Amygdala (tissue), 56 donors: ENCODE results near the gene MED13L.
A peak's percentile ranks its signal among the peaks of the same experiment; 100 is the strongest.

Experiments used
- DNase-seq, 56 donors: peaks; one replicate each; lab custom pipeline; 2025; lab: John Stamatoyannopoulos, UW

The MED13L gene

GRCh38 chr12:116277467-116278278 lies at the start of gene MED13L:
MED13L (minus strand) TSS chr12:116277693; CDS start chr12:116277131, 562 bp downstream.
- peak; percentile 21 to 93 (median 84) for DNase-seq

GRCh38 chr12:116325336-116325664 lies 47.8 kb upstream of the MED13L start:
- DNase-seq, result no peak

- no peak for DNase-seq
Observed at GRCh38 chr12:116324654-116325335, 47.3 kb upstream of the MED13L start.

- no peak for DNase-seq
Observed at GRCh38 chr12:116323406-116324386, 46.2 kb upstream of the MED13L start.

GRCh38 chr12:116321913-116322312 lies 44.4 kb upstream of the MED13L start:
- no peak for DNase-seq

GRCh38 chr12:116320791-116321217 lies 43.3 kb upstream of the MED13L start:
- no peak for DNase-seq

GRCh38 chr12:116319898-116320621 lies 42.6 kb upstream of the MED13L start:
- peak in 5 of 56 donors; percentile 3 to 43 (median 24) for DNase-seq

- no peak for DNase-seq
Observed at GRCh38 chr12:116319233-116319897, 41.9 kb upstream of the MED13L start.

- DNase-seq, result no peak
Observed at GRCh38 chr12:116318576-116319232, 41.2 kb upstream of the MED13L start.

GRCh38 chr12:116317986-116318575 lies 40.6 kb upstream of the MED13L start:
- no peak for DNase-seq

- no peak for DNase-seq
Observed at GRCh38 chr12:116317139-116317538, 39.6 kb upstream of the MED13L start.

- DNase-seq, result no peak
Observed at GRCh38 chr12:116314477-116314876, 37.0 kb upstream of the MED13L start.

- DNase-seq, result no peak
Observed at GRCh38 chr12:116313194-116313927, 35.9 kb upstream of the MED13L start.

- DNase-seq, result no peak
Observed at GRCh38 chr12:116310082-116310481, 32.6 kb upstream of the MED13L start.

GRCh38 chr12:116309343-116309742 lies 31.9 kb upstream of the MED13L start:
- DNase-seq, result no peak

GRCh38 chr12:116308647-116309046 lies 31.2 kb upstream of the MED13L start:
- no peak for DNase-seq

- DNase-seq, result no peak
Observed at GRCh38 chr12:116306968-116307367, 29.5 kb upstream of the MED13L start.

GRCh38 chr12:116306506-116306905 lies 29.0 kb upstream of the MED13L start:
- no peak for DNase-seq
